GM18511 (cell line): Measurements from ENCODE around the gene CYP17A1.
"Not testable (repeated sequence)": the region's sequence is repeated elsewhere in the genome, so short reads cannot be mapped to it uniquely, and the experiment has no call there.

Experiments used
- ATAC-seq: cut with Tn5 transposase; IDR thresholded peaks from one replicate; pipeline ENCODE4 v1.9.1; 2021; ENCODE audit warnings: mild to moderate bottlenecking, moderate library complexity; ENCODE audit not compliant: unreplicated experiment

Gene CYP17A1

DNA sequence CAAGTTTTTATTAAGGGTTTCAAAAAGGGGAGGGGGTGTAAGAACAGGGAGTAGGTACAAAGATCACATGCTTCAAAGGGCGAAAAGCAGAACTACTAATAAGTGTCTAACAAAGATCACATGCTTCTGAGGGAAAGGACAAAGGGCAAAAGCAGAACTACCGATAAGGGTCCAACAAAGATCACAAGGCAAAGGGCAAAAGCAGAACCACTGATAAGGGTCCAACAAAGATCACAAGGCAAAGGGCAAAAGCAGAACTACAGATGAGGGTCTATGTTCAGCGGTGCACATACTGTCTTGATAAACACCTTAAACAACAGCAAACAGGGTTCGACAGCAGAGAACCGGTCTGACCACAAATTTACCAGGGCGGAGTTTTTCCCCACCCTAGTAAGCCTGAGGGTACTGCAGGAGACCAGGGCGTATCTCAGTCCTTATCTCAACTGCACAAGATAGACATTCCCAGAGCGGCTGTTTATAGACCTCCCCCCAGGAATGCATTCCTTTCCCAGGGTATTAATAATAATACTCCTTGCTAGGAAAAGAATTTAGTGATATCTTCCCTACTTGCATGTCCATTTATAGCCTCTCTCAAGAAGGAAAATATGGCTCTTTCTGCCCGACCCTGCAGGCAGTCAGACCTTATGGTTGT, 1.2 kb upstream of the CYP17A1 start:
- not testable (repeated sequence) for ATAC-seq

DNA sequence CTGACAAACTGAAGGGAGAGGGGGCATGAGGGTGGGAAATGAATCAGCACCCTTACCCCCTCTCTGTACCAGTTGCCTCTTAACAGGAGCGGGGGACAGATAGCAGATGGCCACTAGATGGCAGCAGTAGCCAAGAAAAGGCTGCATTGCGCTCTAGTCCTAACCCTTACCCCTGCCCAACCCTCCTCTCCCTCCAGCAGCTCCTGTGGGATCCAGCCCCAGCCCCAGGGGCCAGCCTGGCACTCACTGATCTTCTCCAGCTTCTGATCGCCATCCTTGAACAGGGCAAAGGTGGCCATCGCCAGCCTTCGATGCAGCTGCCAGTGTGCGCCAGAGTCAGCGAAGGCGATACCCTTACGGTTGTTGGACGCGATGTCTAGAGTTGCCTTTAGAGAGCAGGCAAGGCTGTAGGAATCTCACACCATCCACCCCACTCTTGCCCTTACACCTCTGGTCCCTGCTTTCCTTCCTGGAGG, 2.2 kb downstream of the CYP17A1 start:
- peak; percentile 61 for ATAC-seq

DNA sequence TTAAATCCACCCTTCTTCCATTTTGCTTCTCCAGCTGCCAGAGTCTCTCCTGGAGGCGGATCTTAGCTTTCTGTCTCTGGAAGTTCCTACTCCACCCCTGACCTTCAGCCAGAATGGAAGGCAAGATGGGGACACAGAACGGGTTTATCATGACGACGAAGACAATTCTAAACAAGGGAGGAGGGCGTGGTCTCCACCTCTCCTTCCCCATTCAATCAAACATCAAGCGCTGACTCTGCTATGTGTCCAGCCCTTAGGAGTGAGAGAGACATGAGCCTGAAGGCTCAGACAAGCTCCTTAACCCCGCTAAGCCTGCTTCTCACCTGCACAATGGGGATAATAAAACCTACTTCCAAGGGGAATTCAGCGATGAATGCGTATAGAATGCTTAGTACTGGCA, 3.1 kb downstream of the CYP17A1 start:
- no peak for ATAC-seq

DNA sequence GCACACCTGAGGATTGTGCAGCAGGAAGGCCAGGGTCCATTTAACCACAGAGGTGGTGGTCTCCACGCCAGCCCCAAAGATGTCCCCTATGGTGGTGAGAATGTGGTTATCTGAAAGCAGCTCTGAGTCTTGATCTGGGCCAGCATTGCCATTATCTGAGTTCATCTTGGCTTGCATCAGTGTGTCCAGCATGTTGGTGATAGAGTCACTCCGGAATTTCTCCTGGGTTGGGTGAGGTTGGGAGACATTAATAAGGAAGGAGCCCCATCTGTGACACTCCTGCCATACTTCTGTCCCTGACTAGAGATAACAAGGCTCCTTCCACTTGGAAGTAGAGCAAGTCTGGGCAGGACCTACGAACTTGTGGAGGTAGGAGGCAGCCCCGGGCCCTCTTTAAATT, 4.2 kb downstream of the CYP17A1 start:
- ATAC-seq = no peak

DNA sequence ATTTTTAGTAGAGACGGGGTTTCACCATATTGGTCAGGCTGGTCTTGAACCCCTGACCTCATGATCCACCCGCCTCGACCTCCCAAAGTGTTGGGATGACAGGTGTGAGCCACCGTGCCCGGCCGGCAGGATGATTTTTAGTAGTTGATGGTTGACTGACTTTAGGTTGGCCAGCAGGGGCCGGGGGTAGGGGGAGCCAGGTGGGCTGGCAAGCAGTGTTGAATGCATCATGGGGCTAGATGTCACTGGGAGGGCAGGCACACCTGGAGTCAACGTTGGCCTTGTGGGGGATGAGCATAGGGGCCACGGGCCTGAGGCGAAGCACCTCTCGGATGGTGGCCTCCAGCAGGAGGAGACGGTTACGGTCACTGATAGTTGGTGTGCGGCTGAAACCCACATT, 5.0 kb downstream of the CYP17A1 start:
- ATAC-seq = no peak

DNA sequence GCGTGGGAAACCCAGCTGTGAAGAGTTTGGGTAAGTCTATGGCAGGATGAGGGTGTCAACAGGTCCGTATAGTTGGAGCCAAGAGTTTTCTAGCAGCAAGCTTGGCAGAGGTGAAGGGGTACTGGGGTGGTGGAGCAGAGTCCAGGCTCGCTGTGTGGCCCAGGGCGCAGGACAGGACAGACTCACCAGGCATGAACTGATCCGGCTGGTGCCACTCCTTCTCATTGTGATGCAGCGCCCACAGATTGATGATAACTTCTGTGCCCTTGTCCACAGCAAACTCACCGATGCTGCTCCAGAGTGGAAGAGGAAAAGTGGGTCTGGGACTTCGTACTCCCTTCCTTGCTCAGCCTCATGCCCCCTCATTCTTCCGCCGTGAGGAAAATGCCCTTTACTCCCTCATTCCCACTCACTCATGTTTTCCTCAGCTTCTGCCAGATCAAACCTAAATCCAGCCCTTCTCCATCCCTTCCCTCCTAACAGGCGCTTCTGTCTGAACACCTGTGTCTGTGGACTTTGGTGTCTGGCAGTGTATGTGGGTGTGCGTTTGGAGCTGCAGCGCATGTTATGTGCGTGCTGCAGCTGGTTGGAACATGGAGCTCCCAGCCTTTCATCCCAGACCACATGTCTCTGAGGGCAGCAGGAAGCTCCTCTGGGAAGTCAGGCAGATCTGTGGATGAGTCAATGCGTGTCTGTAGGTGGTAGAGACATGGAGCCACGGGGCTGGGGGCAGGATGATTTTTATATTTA, 5.7 kb downstream of the CYP17A1 start:
- no peak for ATAC-seq

DNA sequence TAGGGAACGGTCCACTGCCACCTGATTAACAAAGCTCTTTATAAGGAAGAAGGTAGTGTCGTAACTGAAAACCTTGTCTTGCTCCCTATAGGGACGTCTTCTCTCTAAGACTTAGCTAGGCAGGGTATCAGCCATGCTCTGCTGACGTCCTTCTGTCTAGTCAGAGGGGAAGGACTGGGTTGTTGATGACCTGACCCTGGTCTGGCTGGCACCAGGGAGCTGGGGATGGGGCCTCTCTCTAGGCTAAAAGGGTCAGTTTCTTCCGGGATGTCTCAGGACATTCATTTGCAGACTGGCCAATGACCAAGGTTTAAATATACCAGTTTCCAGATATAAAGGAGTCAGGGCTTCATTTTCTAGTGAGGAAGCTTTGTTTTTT, 9.6 kb downstream of the CYP17A1 start:
- no peak for ATAC-seq

DNA sequence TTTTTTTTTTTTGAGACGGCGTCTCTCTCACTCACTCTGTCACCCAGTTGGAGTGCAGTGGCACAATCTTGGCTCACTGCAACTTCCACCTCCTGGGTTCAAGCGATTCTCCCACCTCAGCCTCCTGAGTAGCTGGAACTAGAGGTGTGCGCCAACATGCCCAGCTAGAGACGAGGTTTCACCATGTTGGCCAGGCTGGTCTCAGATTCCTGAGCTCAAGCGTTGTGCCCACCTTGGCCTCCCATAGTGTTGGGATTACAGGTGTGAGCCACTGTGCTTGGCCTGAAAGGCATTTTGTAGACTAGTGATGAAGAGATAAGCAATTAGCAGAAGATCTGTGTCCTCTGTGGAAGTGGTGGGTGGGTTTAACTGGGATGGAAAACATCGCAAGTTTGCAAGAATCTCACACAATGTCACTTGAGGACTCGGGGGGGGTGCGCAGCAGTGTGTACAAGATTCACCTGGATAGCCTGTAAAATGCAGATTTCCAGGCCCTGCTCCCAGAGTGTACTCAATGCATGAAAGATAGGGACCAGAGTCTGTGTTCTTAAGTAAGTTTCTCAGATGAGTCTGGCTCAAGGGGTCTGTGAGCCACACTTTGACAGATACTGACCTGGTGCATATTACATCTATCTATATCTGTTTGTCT, 10.9 kb downstream of the CYP17A1 start:
- no peak for ATAC-seq

DNA sequence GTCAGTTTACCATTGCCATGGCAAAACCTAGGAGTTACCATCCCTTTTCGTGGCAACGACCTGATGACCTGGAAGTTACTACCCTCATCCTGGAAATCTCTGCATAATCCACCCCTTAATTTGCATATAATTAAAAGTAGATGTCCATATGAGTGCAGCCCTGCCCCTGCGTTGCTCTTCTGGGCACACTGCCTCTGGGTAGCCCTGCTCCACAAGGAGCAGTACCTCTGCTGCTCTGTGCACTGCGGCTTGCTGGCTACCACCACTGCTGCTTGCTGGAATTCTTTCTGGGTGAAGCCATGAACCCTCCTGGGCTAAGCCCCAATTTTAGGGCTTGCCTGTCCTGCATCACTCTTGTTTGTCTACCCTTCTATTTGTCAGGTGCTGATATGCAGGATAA, 12.5 kb downstream of the CYP17A1 start:
- ATAC-seq = no peak

DNA sequence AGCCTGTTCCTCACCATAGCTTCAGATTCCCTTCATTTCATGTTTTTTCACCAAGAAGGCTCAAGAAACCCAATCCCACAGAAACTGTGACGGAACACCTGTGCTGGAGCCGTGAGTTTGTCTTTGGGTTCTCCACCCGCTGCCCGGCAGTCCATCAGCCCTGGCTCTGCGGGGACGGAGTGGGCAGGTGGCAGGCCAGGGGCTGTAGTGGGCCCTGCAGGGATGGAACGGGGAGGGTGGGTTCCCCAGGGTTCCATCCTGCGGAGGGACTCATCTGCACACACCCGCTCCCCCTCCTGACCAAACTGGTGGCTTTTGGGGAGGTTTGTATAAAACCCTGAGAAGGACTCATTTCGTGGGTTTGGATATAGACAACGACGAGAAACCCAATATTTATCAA, 15.0 kb downstream of the CYP17A1 start:
- no peak for ATAC-seq

DNA sequence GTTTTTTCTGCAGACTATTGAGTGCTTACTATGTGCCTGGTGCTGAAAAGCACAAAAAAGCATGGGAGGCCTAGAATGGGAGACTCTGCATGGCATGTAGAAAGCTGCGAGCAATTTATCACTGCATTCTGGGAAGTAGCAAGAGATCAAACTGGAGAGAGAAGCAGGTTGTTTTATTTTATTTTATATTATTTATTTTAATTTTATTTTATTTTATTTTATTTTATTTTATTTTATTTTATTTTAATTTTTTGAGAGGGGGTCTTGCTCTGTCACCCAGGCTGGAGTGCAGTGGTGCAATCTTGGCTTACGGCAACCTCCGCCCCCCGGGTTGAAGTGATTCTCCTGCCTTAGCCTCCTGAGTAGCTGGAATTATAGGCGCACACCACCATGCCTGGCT, 17.2 kb downstream of the CYP17A1 start:
- ATAC-seq = not testable (repeated sequence)

DNA sequence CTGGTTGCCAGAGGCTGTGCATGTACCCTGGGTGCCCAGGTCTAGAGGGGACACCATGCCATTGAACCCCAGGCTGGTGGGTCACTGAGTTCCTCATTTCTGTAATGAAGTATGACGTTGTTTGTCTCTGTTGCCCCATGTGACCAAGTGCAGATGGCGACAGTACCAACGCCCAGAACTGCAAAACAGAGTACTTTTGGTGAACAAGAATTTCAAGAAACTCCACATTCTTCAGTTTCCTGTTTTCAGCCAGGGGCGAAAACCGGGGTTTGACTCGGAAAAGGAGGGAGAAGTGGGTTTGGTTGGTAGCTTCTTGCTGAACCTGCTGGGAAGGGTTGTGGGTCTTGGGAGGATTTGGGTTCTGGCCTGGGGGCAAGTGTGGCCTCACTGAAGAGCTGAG, 18.2 kb downstream of the CYP17A1 start:
- ATAC-seq = no peak

DNA sequence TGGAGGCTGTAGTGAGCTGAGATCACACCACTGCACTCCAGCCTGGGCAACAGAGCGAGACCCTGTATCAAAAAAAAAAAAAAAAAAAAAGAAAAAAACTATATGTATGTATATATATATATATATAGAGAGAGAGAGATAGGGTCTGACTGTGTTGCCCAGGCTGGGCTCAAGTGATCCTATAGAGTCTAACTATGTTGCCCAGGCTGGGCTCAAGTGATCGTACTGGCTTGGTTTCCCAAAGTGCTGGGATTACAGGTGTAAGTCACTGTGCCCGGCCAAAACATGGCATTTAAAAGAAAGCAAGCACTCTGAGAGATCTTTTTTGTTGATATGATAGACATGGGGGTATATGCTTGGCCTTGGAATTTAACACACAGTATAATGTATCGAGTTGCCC, 20.0 kb downstream of the CYP17A1 start:
- ATAC-seq = no peak

DNA sequence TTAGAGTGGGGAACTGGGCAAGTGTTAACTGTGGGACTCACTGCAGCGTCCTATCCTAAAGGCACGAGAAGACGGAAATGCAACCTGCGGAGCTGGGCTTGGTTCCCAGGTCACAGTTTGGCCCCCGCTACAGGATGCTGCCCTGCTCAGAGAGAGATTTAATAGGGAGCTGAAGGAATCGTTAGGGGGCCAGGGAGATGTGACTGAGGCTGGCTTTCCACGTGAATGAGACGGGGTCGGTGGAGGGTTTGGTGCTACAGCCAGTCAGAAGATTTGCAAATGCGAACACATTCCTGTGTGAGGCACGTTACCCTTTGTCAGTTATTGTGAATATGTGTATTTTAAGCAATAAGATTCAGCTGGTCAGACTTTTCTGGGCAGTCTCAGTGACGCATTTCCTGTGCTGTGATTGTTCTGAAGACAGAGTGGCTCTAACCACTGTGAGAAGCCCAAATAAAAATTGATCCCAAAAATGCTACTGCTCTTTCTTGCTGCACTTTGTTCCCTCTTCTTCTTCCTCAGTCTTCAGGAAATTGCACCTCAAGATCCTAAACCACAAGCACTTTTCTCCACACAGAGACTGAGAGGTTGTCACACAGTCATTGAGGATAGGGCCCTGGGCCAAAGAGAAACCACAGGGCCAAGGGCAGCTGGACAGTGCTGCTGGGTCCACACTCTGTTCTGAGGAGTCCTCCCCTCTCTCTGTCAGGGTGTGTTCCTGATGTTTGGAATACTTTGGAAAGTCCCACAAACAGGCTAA, 21.2 kb downstream of the CYP17A1 start:
- no peak for ATAC-seq

DNA sequence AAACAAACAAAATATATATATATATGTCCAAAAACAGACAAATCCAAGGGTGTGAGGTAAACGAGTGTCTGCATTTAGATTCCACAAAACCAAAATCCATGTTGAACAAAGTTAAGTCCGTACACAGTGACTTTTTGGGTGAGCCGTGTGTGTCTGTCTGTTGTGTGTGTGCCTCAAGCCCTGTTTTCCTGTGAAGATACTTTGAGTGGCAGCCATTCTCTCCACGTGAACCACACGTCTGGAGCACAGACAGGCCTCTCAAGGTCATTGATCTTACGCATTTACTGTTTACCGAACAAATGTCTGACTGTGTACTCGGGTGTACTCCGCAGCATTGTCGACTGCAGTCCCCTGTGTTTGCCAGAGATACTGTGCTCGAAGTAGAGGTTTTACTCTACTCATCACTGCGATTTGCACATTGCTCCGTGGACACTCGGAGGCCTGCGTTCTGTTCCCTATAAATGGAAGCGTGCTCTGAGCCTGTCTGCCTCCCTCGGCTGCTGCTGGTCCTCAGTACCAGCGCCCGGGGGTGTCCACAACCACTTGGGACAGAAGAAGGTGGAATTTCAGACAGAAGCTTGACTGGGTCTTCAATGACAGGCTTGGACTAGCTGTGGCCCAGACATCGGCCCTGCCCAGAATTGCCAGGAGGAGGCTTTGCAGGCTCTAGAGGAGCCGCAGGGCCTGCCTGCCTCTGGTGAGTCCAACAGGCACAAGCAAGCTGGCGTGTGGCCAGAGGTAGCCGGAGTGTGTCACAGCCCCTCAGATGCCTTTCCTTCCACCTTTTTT, 22.1 kb downstream of the CYP17A1 start:
- no peak for ATAC-seq

DNA sequence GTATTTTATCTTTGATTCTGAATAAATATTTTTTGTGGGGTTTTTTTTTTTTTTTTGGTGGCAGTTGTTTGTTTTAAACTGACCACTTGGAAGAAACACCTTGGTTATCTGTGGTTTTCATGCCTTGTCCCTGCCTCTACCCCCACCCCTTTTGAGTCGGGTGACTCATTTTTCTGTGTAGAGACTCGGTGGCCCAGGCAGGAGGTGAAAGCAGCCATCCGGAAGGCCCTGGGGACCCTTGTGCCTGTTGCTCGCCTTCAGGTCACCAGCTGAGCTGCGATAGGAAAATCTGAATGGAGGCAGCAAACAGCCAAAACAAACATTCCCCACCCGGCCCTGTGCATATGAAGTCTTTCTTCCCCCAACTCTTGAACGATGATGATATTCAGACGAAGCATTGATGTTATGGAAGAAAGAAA, 22.8 kb downstream of the CYP17A1 start:
- no peak for ATAC-seq

DNA sequence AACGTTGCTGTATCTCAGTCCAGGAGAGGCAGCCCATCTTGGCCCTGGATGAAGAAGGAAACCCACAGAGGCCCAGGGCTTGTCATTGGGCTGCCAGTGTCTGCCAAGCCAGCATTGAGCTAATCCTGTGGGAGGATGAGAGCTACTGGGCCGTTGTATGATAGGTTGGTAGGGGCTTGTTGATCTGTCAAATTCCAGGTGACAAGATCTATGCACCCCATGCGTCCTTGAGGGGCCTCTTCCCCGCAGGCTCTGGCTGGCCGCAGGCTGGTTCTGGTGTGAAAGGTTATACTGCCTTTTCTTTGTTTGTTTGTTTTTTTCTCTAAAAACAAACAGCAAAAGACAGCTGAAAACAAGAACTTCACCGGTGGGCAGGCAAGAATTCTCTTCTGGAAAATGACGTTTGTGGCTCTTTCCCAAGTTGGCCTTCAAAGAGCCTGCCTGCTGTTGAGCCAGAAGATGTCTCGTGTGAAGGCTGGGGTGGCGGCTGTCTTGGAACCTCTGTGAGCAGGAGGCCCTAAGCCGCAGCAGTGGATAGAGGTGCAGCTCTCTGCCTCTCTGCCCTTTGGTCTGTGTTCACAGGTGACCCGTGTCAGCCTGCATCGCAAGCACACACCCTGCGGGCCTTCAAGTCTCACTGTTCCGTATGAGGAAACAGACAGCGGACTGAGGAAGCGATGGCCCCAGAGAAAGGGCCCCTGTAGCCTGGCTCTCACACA, 23.3 kb downstream of the CYP17A1 start:
- ATAC-seq = no peak

DNA sequence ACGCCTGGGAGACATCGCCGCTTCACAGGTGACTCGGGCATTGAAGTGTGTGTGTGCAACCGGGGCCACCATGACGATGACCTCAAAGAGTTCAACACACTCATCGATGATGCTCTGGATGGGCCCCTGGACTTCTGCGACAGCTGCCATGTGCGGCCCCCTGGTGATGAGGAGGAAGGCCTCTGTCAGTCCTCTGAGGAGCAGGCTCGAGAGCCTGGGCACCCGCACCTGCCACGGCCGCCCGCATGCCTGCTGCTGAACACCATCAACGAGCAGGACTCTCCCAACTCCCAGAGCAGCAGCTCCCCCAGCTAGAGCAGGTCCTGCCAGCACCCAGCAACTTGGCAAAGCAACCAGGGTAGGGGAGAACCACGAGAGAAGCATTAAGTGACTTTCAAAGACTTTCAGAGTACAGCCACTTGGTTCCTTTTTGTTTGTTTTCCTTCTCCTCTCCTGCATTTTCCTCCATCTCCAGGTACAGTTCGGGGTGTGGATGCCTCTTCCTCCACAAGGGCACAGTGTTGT, 24.1 kb downstream of the CYP17A1 start:
- ATAC-seq = no peak

DNA sequence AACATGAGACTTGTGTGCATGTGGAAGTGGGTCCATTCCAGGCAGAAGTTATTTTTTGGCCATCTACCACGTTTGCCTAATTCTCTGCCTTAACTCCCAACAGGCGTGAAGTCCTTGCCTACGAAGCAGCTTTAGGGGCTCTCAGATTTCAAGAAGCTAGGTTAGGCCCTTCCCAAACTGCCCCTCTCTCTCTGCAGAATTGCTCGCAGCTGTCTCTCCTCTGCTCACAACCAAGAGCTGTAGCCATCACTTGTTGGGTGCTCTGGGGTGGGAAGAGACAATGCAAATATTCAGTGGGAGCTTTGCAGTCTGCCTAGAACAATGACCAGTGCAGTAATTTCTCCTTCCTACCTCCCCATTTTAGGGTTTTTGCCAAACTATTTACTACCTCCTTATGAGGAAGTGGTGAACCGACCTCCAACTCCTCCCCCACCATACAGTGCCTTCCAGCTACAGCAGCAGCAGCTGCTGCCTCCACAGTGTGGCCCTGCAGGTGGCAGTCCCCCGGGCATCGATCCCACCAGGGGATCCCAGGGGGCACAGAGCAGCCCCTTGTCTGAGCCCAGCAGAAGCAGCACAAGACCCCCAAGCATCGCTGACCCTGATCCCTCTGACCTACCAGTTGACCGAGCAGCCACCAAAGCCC, 24.9 kb downstream of the CYP17A1 start:
- no peak for ATAC-seq
